Measurements from ENCODE around the gene DUSP5. TPM values are rescaled to one million over a fixed set of nuclear protein-coding genes. Genes with fewer than 3 reads are reported as not detected.

The DUSP5 gene
- total RNA-seq, 1 experiment from 2014 or later: 137 TPM

DNA sequence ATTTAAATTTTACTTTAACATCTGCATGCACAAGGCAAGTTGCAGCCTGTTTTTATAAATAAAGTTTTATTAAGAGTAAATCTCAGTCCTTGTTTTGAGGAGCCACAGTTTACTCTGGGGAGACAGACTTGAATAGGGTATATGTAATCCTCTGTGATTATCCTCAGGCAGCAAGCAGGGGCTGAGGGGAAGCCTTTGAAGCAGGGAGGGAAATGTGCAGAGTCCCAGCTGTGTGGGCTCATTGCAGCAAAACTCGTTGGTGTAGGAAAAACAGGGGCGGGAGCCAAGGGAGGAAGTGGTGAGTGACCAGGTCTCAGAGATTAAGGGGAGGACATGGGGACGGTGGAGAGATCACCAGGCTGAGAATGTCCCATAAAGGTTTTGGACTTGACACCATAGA lies 35.4 kb downstream of the DUSP5 start:
- Histone ChIP-seq H3K4me1 (ENCODE audit: control insufficient read depth in 1 of 2, insufficient read depth in 2 of 2, low read length in 2 of 2) (peaks cover 52 to 73% of the 10 kb centered on the region in 2 experiments), H3K4me2 (ENCODE audit: low read length) (0 out of 2 replicates have a peak overlapping the region, but pooled peaks have one; percentile 24), H3K27ac (ENCODE audit: low read depth, low read length) (no peak overlapping the region), H3K9me3 (ENCODE audit: control insufficient read depth in 1 of 2, insufficient read depth in 1 of 2, low read depth in 1 of 2, low read length in 2 of 2) (no peaks in the 10 kb centered on the region), H4K20me1 (ENCODE audit: insufficient read depth) (no peaks in the 10 kb centered on the region), H3K9ac (ENCODE audit: low read length) (no peak overlapping the region), H3K9me2 (ENCODE audit: insufficient read depth) (no peaks in the 10 kb centered on the region), H3K36me3 (ENCODE audit: control insufficient read depth in 1 of 2, insufficient read depth in 2 of 2, low read length in 2 of 2) (no peaks in the 10 kb centered on the region), H3K27me3 (ENCODE audit: insufficient read depth, low read length) (no peaks in the 10 kb centered on the region), H3K79me2 (ENCODE audit: insufficient read depth, low read length) (peaks cover 13% of the 10 kb centered on the region), H3K4me3 (replicated peaks in 1 of 2; ENCODE audit: low read depth in 1 of 2, low read length in 2 of 2) (no peak overlapping the region), H2AFZ (ENCODE audit: low read depth, low read length, poor library complexity, severe bottlenecking) (no peak overlapping the region)
- ChIA-PET RAD21 (ENCODE audit: low non-redundant PET in 1 of 2, low total read pairs in 2 of 2, uncharacterized antibody in 2 of 2, unreplicated experiment in 2 of 2) (no interaction called here), CTCF (interaction anchor here (2.0 kb wide), 1 partner anchor 14 kb away, joined by 5 read pairs; no protein-coding TSS in a partner anchor), POLR2A (no interaction called here)
- BruUV-seq (replicated peaks): no TSS peak
- no peak for ATAC-seq
- intact Hi-C loops (cut with micrococcal nuclease): loop anchor here (10.0 kb wide), 1 partner anchor 118 kb away; no protein-coding TSS in a partner anchor
- TF ChIP-seq SP1 (IDR thresholded peaks at IDR 0.05; ENCODE audit: low read depth) (no peak), POLR2AphosphoS5 (IDR thresholded peaks at IDR 0.05; ENCODE audit: low read depth, low read length) (0 out of 2 replicates have a peak, but pooled peaks have one; percentile 17)
- no peak for DNase-seq (ENCODE audit: low read depth, low spot score)

DNA sequence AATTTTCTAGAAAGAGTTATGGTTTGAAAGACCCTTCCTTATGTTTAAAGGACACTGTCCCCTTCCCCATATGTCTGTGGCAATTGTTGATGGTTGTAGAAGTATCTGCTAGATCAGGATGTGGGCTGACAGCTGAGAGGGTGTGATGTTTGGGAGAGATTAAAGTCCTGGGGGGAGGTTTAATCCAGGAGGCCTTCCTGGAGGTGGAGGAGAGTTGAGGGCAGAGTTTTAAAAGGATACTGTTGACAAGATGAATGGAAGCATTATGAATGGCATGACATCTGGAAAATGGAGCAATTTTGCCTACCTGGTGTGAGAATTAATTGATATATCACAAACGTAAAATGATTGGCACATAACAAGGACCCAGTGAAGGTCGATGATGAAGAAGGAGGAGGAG lies 36.9 kb downstream of the DUSP5 start:
- H3K36me3 ChIP-seq (ENCODE audit: control insufficient read depth in 1 of 2, insufficient read depth in 2 of 2, low read length in 2 of 2): no peaks in the 10 kb centered on the region
- no peak overlapping the region for H3K4me3 ChIP-seq (replicated peaks in 1 of 2; ENCODE audit: low read depth in 1 of 2, low read length in 2 of 2)
- H3K9ac ChIP-seq (ENCODE audit: low read length): no peak overlapping the region
- no peak overlapping the region for H3K4me2 ChIP-seq (ENCODE audit: low read length)
- no peaks in the 10 kb centered on the region for H3K9me2 ChIP-seq (ENCODE audit: insufficient read depth)
- ChIA-PET RAD21 (ENCODE audit: low non-redundant PET in 1 of 2, low total read pairs in 2 of 2, uncharacterized antibody in 2 of 2, unreplicated experiment in 2 of 2) (no interaction called here), POLR2A (no interaction called here), CTCF (no interaction called here)
- H3K9me3 ChIP-seq (ENCODE audit: control insufficient read depth in 1 of 2, insufficient read depth in 1 of 2, low read depth in 1 of 2, low read length in 2 of 2): no peaks in the 10 kb centered on the region
- ATAC-seq (no peak), DNase-seq (ENCODE audit: low read depth, low spot score) (no peak)
- no peak overlapping the region for H2AFZ ChIP-seq (ENCODE audit: low read depth, low read length, poor library complexity, severe bottlenecking)
- no peak overlapping the region for H3K27ac ChIP-seq (ENCODE audit: low read depth, low read length)
- H3K4me1 ChIP-seq (ENCODE audit: control insufficient read depth in 1 of 2, insufficient read depth in 2 of 2, low read length in 2 of 2): peaks cover 38 to 58% of the 10 kb centered on the region in 2 experiments
- no TSS peak for BruUV-seq (replicated peaks)
- peaks cover 3% of the 10 kb centered on the region for H3K79me2 ChIP-seq (ENCODE audit: insufficient read depth, low read length)
- intact Hi-C loops (cut with micrococcal nuclease): loop anchor here (10.0 kb wide), 1 partner anchor 120 kb away; no protein-coding TSS in a partner anchor
- no peaks in the 10 kb centered on the region for H3K27me3 ChIP-seq (ENCODE audit: insufficient read depth, low read length)
- no peaks in the 10 kb centered on the region for H4K20me1 ChIP-seq (ENCODE audit: insufficient read depth)
- no peak for TF ChIP-seq CTCF (IDR thresholded peaks at IDR 0.05 in 2 of 3, conservative IDR thresholded peaks at IDR 0.05 in 1 of 3; ENCODE audit: borderline replicate concordance in 1 of 3, insufficient read depth in 1 of 3, low read depth in 2 of 3, low read length in 2 of 3)
- no peak for TF ChIP-seq REST (IDR thresholded peaks at IDR 0.05; ENCODE audit: low read depth)
- no peak for TF ChIP-seq ZFX (IDR thresholded peaks at IDR 0.05)
- TF ChIP-seq TCF7L2 (IDR thresholded peaks at IDR 0.05; ENCODE audit: borderline replicate concordance, extremely low read depth, insufficient read depth, insufficient read length): no peak
- TF ChIP-seq, protein P1, sequence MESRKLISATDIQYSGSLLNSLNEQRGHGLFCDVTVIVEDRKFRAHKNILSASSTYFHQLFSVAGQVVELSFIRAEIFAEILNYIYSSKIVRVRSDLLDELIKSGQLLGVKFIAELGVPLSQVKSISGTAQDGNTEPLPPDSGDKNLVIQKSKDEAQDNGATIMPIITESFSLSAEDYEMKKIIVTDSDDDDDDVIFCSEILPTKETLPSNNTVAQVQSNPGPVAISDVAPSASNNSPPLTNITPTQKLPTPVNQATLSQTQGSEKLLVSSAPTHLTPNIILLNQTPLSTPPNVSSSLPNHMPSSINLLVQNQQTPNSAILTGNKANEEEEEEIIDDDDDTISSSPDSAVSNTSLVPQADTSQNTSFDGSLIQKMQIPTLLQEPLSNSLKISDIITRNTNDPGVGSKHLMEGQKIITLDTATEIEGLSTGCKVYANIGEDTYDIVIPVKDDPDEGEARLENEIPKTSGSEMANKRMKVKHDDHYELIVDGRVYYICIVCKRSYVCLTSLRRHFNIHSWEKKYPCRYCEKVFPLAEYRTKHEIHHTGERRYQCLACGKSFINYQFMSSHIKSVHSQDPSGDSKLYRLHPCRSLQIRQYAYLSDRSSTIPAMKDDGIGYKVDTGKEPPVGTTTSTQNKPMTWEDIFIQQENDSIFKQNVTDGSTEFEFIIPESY (IDR thresholded peaks at IDR 0.05; ENCODE audit: extremely low read depth, insufficient replicate concordance, low read length): no peak
- no peak for TF ChIP-seq SP1 (IDR thresholded peaks at IDR 0.05; ENCODE audit: low read depth)
- TF ChIP-seq CBX3 (IDR thresholded peaks at IDR 0.05; ENCODE audit: low read depth): no peak
- TF ChIP-seq EGR1 (IDR thresholded peaks at IDR 0.05; ENCODE audit: low read depth): no peak
- TF ChIP-seq EZH2phosphoT487 (IDR thresholded peaks at IDR 0.05; ENCODE audit: borderline replicate concordance): no peak
- no peak for TF ChIP-seq RAD21 (IDR thresholded peaks at IDR 0.05; ENCODE audit: low read depth)
- TF ChIP-seq, protein P2, sequence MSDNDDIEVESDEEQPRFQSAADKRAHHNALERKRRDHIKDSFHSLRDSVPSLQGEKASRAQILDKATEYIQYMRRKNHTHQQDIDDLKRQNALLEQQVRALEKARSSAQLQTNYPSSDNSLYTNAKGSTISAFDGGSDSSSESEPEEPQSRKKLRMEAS (IDR thresholded peaks at IDR 0.05): no peak

All from HCT116 (cell line).